HG03520 (cell line): ENCODE data around the gene PROX1.

Source experiments
- ATAC-seq: cut with Tn5 transposase; IDR thresholded peaks from one replicate; pipeline ENCODE4 v1.9.1; 2021; ENCODE audit warnings: mild to moderate bottlenecking, moderate library complexity; ENCODE audit not compliant: unreplicated experiment

PROX1 gene

DNA sequence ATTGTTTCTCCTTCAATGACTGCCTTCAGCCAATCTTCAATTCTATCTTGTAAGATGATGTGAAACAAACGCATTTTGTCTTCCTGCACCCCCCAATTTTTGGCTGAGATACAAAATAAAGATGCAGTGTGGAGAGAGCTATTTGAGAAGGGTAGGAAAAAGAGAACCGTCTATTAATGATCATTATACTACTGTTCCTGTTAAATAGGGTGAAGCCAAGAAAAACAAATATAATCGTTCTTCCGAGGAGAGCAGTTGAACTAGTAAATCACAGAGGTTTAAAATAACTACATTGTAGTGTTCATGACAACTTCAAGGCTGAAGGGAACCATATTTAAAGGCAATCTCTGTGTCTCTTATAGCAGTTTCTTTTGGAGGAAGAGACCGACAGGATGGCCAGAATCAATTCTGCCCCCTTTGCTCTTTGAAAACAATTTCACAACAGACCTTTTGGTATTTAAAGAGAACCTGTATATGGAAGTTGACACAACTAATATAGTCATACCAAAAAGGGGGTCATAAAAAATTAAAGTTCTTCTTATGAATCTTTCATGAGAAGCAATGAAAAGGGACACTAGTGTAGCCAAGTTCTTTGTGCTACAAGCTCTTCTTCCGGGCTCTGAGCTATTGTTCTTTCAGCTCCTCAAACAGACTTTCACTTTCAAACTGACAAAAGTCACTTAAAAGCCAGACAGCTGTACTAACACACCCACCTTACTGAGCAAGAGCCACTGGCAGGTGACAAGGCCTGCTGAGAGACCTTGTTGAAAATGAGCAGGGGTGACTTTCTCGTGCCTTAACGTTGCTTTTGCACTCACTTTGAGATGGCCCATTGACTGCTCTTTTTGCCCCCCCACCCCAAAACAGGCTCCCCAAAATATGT, 30.9 kb downstream of the PROX1 start:
- ATAC-seq = peak; percentile 83

DNA sequence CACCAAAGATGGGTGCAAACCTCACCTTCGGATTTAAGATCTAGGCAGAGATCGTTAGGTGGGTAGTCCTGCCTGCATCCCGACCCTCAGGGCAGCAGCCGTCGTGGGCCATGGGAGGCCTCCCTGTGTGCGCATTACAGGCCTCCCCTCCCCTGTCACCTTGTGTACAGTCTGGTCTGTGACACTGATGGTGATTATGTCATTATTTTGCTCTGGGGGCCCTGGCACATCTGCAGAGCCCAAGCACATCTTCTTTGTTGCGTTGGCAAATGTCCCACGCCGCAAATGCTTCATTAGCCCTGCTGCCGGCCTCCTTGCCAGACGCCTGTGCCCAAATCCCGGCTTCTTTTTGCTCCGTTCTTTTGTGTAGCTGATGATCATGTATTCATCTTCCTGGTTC, 31.7 kb downstream of the PROX1 start:
- ATAC-seq = no peak

DNA sequence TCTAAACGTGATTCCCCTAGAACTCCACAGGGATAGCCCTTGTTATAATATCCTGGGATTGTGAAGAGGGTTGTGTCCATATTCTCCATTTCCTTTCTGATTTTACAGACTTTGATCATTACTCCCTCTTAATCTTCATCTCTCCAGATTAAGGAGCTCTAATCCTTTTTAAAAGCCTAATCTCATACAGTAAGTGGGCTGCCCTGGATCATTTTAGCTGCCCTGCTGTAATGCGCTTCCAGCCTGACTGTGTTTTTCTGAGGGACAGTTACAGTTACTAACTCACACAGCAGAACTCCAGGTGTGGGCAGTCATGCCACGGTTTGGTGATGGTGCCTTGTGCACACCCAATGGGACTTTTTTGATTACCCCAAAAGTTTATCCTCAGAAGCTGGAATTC, 33.5 kb downstream of the PROX1 start:
- ATAC-seq = no peak

DNA sequence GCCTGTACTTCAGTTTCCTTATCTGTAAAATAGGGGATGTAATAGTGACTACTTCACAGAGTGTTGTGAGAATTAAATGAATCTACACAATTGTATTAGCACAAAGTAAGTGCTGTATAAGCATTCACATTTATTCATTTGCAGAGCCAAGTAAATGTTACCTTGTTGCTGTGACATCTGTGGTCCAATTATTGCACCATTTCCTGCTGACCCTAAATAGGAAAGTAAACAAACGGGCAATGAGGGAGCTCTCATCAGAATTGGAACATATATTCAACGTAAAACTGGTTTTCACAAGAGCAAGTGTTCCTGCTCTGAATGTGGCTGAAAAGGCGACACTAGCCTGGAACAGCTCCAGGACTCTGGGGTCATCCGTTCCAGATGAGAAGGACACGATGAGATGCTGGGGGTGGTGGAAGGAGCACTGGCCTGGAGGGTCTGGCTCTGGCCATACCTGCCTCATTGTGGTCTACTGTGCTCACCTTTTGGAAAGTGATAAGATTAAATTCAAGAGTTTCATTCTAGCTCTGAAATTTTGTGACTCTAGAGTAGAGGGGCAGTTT, 34.5 kb downstream of the PROX1 start:
- no peak for ATAC-seq

DNA sequence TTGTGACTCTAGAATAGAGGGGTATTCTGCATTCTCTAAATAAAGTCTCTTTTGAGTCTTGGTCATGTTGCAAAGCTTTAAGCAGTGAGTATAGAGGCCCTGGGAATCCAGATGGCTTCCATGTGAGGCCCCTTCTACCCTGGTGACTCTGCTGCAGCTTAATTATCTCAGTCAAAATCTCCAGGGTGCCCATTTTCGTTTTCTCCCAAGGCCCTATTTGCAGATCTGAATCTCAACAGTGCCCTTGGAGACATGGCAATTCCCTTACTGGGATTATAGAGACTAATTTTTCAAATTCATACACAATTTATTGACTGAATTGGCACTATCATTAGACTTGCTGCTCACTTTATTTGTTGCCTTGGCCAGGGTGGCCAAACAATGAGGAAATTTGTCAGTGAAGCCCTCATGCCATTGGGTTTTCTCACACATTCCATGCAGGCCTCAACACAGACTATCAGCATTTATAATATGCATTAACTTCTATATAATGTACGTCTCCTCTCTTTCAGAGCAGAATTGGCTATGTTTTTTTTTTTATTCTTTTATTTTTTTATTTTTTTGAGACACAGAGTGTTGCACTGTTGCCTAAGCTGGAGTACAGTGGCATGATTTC, 35.1 kb downstream of the PROX1 start:
- no peak for ATAC-seq

DNA sequence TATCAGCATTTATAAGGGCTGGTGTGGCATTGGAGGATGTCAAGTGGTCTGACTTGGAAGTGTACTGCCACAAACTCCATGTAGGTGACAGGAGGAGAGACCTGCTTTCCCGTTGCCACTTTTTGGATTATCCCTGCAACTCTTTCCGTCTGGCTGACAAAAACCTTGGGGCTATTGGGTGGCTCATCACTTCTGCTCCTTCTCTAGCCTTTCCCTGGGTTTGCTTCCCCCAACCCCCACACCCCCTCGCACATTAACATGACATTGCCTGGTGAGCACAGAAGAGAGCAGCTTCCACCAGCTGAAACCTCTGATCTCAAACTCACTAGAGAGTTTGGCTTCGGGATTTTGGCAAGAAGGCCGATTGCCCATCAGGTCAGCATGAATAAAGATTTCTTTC, 39.2 kb downstream of the PROX1 start:
- ATAC-seq = no peak

DNA sequence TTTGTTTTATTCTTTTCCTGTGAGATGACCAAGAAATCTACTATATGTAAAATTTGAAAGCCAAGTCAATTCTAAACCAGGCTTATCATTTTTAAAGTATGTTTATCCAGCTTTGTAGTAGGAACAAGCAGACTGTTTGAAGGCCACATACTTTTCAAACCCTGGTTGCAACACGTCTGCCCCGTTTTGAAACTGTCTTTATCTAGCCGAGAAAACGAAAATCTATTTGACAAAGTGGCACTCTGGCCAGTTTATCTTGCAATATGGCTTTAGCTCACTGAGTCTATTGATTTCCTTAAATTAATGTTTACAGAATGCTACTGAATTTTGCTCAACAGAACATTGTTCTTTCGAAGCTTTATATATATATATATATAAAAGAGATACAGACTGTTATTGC, 39.7 kb downstream of the PROX1 start:
- ATAC-seq = no peak

DNA sequence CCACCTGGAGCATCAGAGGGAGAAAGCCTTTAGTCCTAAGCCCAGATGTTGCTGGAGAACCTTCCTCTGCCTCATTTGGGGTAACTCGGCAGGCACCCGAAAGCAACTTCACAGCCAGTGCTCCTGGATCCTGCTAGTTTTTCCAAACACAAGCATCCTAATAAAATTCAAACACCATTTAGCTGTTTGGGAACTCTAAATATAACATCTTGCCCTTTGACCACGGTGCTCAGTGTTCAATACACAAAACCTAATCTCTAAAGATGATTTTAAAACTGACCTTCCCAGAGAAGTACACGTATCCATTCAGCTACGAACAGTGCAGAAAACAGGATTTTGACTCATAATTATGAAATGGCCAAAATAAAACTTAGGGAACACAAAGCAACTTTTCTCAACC, 40.3 kb downstream of the PROX1 start:
- ATAC-seq = no peak

DNA sequence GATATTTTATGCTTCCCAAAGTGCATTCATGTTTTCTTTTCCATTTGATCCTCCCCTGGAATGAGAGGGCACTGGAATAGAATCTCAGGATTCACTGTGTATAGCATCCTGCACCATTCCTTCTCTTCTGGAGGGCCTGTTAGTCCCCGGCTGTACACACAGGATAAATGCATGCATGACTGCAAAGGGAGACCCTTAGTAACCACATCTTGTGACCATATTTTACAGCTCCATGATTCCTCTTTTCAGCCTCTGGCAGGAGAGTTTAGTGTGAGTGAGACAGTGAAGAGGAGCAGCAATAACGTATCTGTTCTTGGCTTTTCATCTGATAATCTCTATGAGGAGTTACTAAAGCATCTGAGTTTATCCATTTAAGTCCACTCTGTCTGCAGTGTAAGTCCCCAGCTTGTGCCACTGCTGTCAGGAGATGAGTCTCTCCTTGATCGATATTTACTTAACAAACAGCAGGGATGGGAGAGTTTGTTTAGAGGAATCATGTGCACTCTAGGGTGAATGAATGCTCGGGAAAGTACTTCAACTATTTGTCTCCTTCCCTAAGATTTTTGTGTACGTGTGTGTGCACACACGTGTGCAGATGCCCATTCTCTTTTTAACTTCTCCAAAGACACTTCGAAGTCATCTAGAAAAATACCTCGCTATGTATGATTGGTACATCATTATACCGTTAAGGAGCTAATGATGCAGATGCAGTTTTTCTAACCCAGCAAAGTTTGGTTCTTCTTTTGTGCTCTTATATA, 41.1 kb downstream of the PROX1 start:
- no peak for ATAC-seq

DNA sequence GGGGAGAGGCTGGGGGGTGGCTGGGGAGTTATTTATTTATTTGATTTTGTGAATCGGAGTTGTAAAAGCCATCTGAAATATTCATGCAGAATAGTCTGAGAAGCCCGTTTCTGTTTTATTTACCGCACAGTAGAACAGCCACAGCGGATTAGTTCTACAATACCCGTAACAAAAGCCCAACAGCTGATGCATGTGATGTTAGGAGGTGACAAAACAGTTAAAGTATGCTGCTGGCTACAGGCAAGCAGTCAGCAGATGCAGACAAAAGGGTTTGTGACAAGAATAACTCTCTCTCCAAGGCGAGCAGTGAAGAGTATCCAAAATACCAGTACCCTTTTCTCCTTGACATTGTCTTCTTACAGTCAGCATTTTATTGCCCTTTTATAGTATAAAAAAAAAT, 42.0 kb downstream of the PROX1 start:
- no peak for ATAC-seq

DNA sequence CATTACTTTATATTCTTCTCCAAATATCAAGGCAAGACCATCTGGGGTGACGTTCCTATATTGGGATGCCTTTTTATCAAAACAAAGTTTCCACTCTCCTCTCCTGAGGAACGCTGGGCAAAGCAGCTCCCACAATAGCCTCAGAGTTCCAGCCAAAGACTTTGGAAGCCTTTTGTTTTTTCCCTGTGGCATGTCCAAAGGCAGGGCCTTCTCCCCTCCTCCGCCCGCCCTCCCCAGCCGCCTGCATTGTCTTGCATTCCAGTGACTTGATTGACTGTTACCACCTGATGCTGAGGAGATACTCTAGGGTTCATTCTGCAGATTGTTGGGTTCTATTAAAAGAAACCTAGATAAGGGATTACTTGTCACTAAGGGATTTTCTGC, 43.5 kb downstream of the PROX1 start:
- no peak for ATAC-seq

DNA sequence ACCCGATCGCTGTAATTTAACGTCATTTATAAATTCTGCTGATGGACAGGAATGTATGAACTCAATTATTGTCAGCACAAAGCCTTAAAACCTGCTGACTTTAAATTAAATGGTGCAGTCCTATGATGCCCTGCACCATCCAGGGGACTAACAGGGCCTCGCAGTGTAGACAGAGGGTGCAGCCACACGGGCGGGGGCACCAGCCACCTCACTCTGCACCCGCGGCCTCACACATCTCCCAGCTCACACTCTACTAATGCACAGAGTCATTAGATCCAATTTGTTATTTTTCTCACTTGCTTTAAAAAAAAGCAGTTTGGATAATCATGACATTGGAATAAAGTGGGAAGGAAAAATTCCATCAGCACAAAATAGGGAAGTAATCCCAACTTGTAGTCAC, 49.7 kb downstream of the PROX1 start:
- no peak for ATAC-seq

DNA sequence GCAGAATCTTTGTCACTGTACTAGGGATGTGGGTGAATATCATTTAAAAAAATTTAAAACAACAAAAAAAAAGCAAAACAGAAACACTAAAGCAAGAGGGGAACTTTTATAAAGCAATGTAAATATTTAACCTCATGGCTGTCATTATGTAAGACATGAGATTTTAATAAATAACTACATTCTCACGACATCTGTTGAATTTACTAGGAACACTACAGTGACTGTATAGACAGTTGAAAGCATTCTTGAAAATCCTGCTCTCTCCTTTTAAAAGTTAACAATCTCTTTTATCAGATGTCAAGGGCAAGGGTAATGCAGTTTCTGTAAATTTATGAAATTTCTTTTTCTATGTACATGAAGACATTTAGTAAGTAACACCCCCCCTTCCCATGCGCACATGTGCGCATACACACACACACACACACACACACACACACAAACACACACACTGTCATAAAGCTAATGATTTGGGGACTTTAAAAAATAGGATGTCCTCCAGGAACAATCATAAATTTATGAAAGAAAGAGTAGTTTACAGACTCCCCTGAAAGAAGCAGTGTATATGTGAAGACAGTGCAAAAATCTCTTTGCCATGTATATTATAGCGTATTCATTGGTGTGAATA, 51.7 kb downstream of the PROX1 start:
- no peak for ATAC-seq

DNA sequence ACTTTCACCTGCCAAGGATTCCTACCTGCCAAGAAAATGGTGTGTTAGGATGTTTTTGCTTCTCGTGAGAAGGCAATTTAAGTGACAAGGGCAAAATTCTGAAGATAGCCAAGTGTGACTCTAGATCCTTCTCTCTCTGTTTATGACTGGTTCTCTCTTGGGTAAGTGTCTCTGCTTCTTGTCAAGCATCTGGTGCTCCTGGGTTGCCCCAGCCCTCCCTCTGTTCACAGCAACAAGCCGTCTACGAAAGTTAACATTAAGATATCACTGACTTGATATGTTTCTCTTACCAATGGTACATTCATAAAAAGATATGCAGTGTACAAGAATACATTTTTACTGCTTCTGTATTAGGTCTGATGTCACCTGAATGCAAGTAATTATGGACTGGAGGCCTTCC, 55.4 kb downstream of the PROX1 start:
- ATAC-seq = no peak

DNA sequence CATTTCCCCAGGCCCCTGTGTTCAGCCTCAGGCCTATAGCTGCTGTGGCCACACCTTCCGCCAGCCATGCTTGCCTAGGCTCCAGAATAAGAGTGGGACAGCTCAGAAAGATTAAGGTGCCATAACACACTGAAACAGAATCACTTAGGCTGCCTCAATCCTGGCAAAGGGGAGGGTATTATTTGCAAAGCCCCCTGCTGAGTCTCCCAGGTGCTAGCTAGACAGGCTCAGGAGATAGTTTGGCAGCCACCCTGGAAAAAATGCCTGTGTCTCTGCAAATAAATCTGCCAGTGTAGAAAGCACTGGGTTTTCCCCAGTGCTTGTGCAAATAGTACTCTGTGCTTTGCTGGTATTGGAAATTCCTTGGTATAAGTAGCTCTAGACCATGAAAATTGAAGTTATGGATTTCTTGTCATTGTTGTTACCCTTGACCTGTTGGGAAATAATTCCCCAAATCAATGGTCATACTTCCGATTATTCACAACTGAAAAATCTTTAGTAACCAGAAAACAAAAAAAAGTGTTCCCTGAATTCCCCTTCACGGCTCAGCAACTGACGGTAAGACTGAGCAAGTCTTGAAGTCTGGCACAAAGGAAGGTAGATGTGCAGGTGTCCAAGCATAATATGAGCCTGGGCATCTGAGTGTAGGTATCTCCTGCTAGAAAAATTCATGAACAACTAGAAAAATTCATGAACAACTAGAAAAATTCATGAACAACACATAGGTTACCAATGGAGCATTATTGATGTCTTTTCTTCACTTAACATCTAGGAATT, 56.9 kb downstream of the PROX1 start:
- ATAC-seq = no peak

DNA sequence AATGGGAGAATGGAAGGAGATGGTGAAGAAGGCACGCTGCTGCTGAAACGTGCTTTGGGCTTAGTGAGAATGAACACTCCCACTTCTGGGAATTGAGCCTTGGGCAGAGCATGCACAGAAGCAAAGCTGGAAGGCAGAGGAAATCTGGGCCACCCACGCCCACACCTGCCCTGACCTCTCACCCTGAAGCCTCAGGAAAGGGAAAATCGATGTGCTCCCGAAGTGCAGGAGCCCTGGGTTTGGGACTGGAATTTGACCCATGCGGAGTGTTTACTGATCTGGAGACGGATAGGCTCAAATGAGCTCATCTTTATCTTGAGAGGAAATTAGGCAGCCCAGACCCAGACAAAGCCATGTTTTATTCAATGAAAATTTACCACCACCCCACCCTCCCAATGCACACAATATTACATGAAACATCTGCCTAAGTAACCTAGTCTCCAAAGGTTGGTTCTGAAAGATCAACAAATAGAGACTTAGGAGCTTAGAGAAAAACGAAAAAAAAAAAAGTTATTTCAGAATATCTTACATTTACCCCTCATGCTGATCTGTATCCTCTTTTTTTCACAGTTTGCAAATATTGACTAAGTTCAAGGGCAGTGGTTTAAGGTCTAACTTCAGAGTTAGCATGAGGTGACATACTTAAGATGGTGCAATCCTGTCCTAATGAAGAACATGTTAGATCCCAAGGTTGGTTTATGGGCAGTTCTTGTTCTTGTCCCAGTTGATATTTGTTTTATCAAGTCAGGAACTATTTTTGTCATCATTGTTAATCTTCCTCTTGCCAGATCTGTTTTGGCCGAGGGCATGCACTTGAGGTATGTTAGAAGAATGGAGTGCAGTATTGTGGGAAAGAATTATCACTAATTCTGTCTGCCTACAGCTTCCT, 63.0 kb downstream of the PROX1 start:
- ATAC-seq = no peak

DNA sequence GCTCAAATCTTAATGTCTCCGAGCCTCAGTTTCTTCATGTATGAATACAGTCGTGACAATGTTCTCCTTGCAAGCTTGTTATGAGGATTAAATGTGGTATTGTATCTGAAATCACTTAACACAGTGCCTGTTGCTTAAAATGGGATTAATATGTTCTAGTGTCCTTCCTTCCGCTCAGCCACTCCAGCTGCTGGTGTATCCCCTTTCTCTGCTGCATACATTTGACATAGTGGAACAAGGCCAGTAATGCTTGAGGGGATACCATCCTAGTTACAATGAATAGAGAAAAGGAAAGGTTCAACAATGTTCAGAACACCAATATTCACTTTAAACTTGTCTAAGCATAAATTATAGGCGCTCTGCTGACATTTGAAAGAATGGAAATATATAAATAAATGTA, 64.0 kb downstream of the PROX1 start:
- no peak for ATAC-seq

DNA sequence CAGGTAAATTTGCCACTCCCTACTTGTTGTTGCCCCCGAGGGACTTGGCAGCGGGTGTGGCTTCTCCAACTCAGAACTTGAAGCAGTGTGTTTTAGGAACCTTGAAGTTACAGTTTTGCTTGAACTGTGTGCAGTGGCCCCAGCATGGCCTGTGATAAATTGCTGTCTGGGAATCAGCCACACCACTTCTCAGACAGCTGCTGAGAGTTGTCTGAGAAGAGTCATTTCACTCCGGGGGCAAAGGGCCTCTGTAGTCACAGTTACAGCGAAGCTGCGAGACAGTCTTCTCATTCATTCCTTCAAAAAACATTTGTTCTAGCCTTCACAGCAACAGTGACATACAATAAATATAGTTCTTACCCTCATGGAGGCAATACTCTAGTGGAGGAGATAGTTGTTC, 70.3 kb downstream of the PROX1 start:
- ATAC-seq = no peak

DNA sequence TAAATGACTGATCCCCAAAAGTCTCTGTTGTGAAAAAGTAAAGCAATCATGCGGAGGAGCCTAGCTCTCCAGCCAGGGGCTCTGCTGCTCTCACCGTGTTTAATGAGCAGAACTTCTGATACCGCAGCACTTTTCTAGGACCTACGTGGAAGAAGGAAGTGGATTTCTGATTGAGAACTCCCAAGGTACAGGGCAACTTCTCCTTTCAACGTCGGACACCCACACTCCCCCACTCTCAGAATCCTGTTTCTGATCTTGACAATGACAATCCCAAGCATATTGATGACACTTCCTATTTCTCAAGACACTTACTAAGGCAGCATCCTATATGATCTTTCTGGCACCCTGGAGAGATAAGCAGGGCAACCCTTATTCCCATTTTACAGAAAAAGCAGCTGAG, 78.4 kb downstream of the PROX1 start:
- ATAC-seq = no peak
